Activated T-cell treated with anti-CD3 and anti-CD28 coated beads, Interleukin-2, amount 50 U/mL, for 72 hours (primary cell): Measurements from ENCODE around the gene MAML3. TPM values are rescaled to one million over a fixed set of nuclear protein-coding genes. Genes with fewer than 3 reads are reported as not detected.
A peak's percentile ranks its signal among the peaks of the same experiment; 100 is the strongest.

ENCODE experiments used
- ATAC-seq, 2 donors: fragments of 150-1000 bp; cut with Tn5 transposase; replicated peaks in 1 of 2; 2 replicates each; pipeline ENCODE4 v1.10.0; 2021; ENCODE audit warnings: moderate library complexity in 2 of 2, mild to moderate bottlenecking in 1 of 2
- DNase-seq, 2 donors: peaks; one replicate each; pipeline ENCODE4 v3.0.0; 2021 to 2022; ENCODE audit warnings: mixed read lengths in 1 of 2
- H3K27ac Mint-ChIP-seq: one replicate; pipeline ENCODE4 v1.8.0; 2022; ENCODE audit warnings: mild to moderate bottlenecking, moderate library complexity, mixed read lengths
- H3K27me3 Mint-ChIP-seq: one replicate; pipeline ENCODE4 v1.8.0; 2022; ENCODE audit warnings: low read depth, mixed read lengths
- H3K36me3 Mint-ChIP-seq, 2 donors: one replicate each; pipeline ENCODE4 v1.8.0; 2022; ENCODE audit warnings: mixed read lengths in 2 of 2, mild to moderate bottlenecking in 1 of 2; ENCODE audit not compliant: insufficient read depth in 2 of 2
- H3K4me1 Mint-ChIP-seq: one replicate; pipeline ENCODE4 v1.8.0; 2022; ENCODE audit warnings: low read depth, mixed read lengths
- H3K4me3 Mint-ChIP-seq, 2 donors: one replicate each; pipeline ENCODE4 v1.8.0; 2022; ENCODE audit warnings: mild to moderate bottlenecking in 2 of 2, mixed read lengths in 2 of 2, moderate library complexity in 2 of 2
- H3K9me3 Mint-ChIP-seq, 2 donors: one replicate each; pipeline ENCODE4 v1.8.0; 2022; ENCODE audit warnings: mixed read lengths in 2 of 2
- total RNA-seq, 2 donors: library from RNA; stranded (reverse); gene quantifications; one replicate each; pipeline ENCODE4 v1.2.3, GENCODE V29; 2022

The MAML3 gene
- total RNA-seq, 2 donors from 2014 or later = 5.3 to 5.5 TPM

- peak overlapping the region; percentile 50 for H3K27ac Mint-ChIP-seq
- H3K27me3 Mint-ChIP-seq = peaks cover 38% of the 10 kb centered on the region
- H3K36me3 Mint-ChIP-seq = peaks cover 0 to 3% of the 10 kb centered on the region in 2 donors
- DNase-seq = peak; percentile 79 to 84
- H3K9me3 Mint-ChIP-seq = no peaks in the 10 kb centered on the region
- ATAC-seq = peak; percentile 60 to 61
- H3K4me3 Mint-ChIP-seq = peak overlapping the region; percentile 95 to 99
- H3K4me1 Mint-ChIP-seq = peaks cover 50% of the 10 kb centered on the region
Measured at GRCh38 chr4:140152013-140152703, 1.8 kb downstream of the MAML3 start.

GRCh38 chr4:140151699-140152012 lies 2.3 kb downstream of the MAML3 start:
- Mint-ChIP-seq H3K27ac (no peak overlapping the region), H3K27me3 (peaks cover 40% of the 10 kb centered on the region), H3K4me1 (peaks cover 45% of the 10 kb centered on the region), H3K36me3 (peaks cover 0 to 3% of the 10 kb centered on the region in 2 donors), H3K4me3 (peak overlapping the region; percentile 95 to 99), H3K9me3 (no peaks in the 10 kb centered on the region)
- ATAC-seq (peak; percentile 42 to 45), DNase-seq (peak in 1 of 2 donors; percentile 74)

GRCh38 chr4:140150886-140151698 lies 2.9 kb downstream of the MAML3 start:
- peaks cover 40% of the 10 kb centered on the region for H3K27me3 Mint-ChIP-seq

GRCh38 chr4:140150636-140150885 lies 3.4 kb downstream of the MAML3 start:
- Mint-ChIP-seq H3K9me3 (no peaks in the 10 kb centered on the region), H3K27me3 (peaks cover 40% of the 10 kb centered on the region), H3K4me1 (peaks cover 34% of the 10 kb centered on the region), H3K36me3 (peaks cover 0 to 3% of the 10 kb centered on the region in 2 donors), H3K4me3 (peak overlapping the region; percentile 94 to 95), H3K27ac (peak overlapping the region; percentile 72)
- ATAC-seq (no peak), DNase-seq (no peak)

More at GRCh38 chr4:140150886-140151698, 2.9 kb downstream of the MAML3 start:
- DNase-seq (peak; percentile 72 to 74), ATAC-seq (peak; percentile 30 to 35)
- Mint-ChIP-seq H3K27ac (peak overlapping the region; percentile 72), H3K4me1 (peaks cover 39% of the 10 kb centered on the region), H3K36me3 (peaks cover 0 to 3% of the 10 kb centered on the region in 2 donors), H3K4me3 (peak overlapping the region; percentile 95 to 99), H3K9me3 (no peaks in the 10 kb centered on the region)

GRCh38 chr4:140149846-140150635 lies 3.9 kb downstream of the MAML3 start:
- H3K27me3 Mint-ChIP-seq = peaks cover 39% of the 10 kb centered on the region

GRCh38 chr4:140144050-140144449 lies 9.9 kb downstream of the MAML3 start:
- H3K4me3 Mint-ChIP-seq = no peak overlapping the region
- peaks cover 22% of the 10 kb centered on the region for H3K4me1 Mint-ChIP-seq
- DNase-seq (no peak), ATAC-seq (no peak)
- peaks cover 29% of the 10 kb centered on the region for H3K27me3 Mint-ChIP-seq
- H3K9me3 Mint-ChIP-seq = no peaks in the 10 kb centered on the region
- H3K27ac Mint-ChIP-seq = no peak overlapping the region
- H3K36me3 Mint-ChIP-seq = no peaks in the 10 kb centered on the region

More at GRCh38 chr4:140149846-140150635, 3.9 kb downstream of the MAML3 start:
- no peak for ATAC-seq
- Mint-ChIP-seq H3K9me3 (no peaks in the 10 kb centered on the region), H3K36me3 (peaks cover 0 to 3% of the 10 kb centered on the region in 2 donors), H3K4me3 (peak overlapping the region; percentile 94 to 95), H3K4me1 (peaks cover 30% of the 10 kb centered on the region), H3K27ac (peak overlapping the region; percentile 72)
- peak; percentile 65 for DNase-seq

GRCh38 chr4:140141210-140141835 lies 12.7 kb downstream of the MAML3 start:
- H3K36me3 Mint-ChIP-seq = no peaks in the 10 kb centered on the region
- no peaks in the 10 kb centered on the region for H3K9me3 Mint-ChIP-seq
- DNase-seq (no peak), ATAC-seq (no peak)
- H3K27me3 Mint-ChIP-seq = peaks cover 8% of the 10 kb centered on the region
- H3K27ac Mint-ChIP-seq = no peak overlapping the region
- peaks cover 30% of the 10 kb centered on the region for H3K4me1 Mint-ChIP-seq
- H3K4me3 Mint-ChIP-seq = no peak overlapping the region

- Mint-ChIP-seq H3K27me3 (peaks cover 8% of the 10 kb centered on the region), H3K9me3 (no peaks in the 10 kb centered on the region), H3K36me3 (no peaks in the 10 kb centered on the region), H3K4me1 (peaks cover 30% of the 10 kb centered on the region), H3K27ac (no peak overlapping the region), H3K4me3 (no peak overlapping the region)
- ATAC-seq = no peak
- no peak for DNase-seq
Measured at GRCh38 chr4:140140566-140140965, 13.4 kb downstream of the MAML3 start.

GRCh38 chr4:140138428-140138827 lies 15.6 kb downstream of the MAML3 start:
- no peak overlapping the region for H3K4me3 Mint-ChIP-seq
- peaks cover 0 to 3% of the 10 kb centered on the region in 2 donors for H3K36me3 Mint-ChIP-seq
- ATAC-seq (no peak), DNase-seq (no peak)
- H3K27ac Mint-ChIP-seq = no peak overlapping the region
- H3K9me3 Mint-ChIP-seq = no peaks in the 10 kb centered on the region
- peaks cover 32% of the 10 kb centered on the region for H3K4me1 Mint-ChIP-seq
- H3K27me3 Mint-ChIP-seq = peaks cover 15% of the 10 kb centered on the region

- Mint-ChIP-seq H3K36me3 (peaks cover 0 to 3% of the 10 kb centered on the region in 2 donors), H3K27me3 (peaks cover 9% of the 10 kb centered on the region), H3K4me1 (peaks cover 30% of the 10 kb centered on the region), H3K27ac (no peak overlapping the region), H3K9me3 (no peaks in the 10 kb centered on the region), H3K4me3 (peak overlapping the region; percentile 21 to 51)
- ATAC-seq (no peak), DNase-seq (no peak)
Measured at GRCh38 chr4:140137671-140138070, 16.3 kb downstream of the MAML3 start.

GRCh38 chr4:140136509-140136908 lies 17.5 kb downstream of the MAML3 start:
- DNase-seq (no peak), ATAC-seq (no peak)
- Mint-ChIP-seq H3K27me3 (peaks cover 7% of the 10 kb centered on the region), H3K9me3 (no peaks in the 10 kb centered on the region), H3K4me3 (no peak overlapping the region), H3K4me1 (peaks cover 39% of the 10 kb centered on the region), H3K27ac (no peak overlapping the region), H3K36me3 (peaks cover 0 to 3% of the 10 kb centered on the region in 2 donors)

- no peaks in the 10 kb centered on the region for H3K9me3 Mint-ChIP-seq
- peaks cover 47% of the 10 kb centered on the region for H3K4me1 Mint-ChIP-seq
- H3K27me3 Mint-ChIP-seq = peaks cover 7% of the 10 kb centered on the region
- peaks cover 0 to 3% of the 10 kb centered on the region in 2 donors for H3K36me3 Mint-ChIP-seq
- DNase-seq (no peak), ATAC-seq (no peak)
- H3K4me3 Mint-ChIP-seq = no peak overlapping the region
- H3K27ac Mint-ChIP-seq = no peak overlapping the region
Measured at GRCh38 chr4:140135529-140136088, 18.4 kb downstream of the MAML3 start.
